BLaER1 treated with 17β-estradiol and CSF1 and Interleukin-3, amounts not matched to agents 10 nM and 100 nM (cell line): ENCODE data around the gene DOCK8.

Experiments
- H3K27ac ChIP-seq, 11 experiments: shearing (Covaris generic); formaldehyde crosslinking; 2 replicates each; pipeline ENCODE4 v1.8.1; 2022
- H3K27me3 ChIP-seq, 11 experiments: shearing (Covaris generic); formaldehyde crosslinking; 2 replicates each; pipeline ENCODE4 v1.8.1; 2022
- H3K36me3 ChIP-seq, 11 experiments: shearing (Covaris generic); formaldehyde crosslinking; 2 replicates each; pipeline ENCODE4 v1.8.1; 2022
- H3K4me1 ChIP-seq, 10 experiments: shearing (Covaris generic); formaldehyde crosslinking; 2 replicates each; pipeline ENCODE4 v1.8.1; 2022
- H3K4me2 ChIP-seq, 11 experiments: shearing (Covaris generic); formaldehyde crosslinking; 2 replicates each; pipeline ENCODE4 v1.8.1; 2022
- H3K4me3 ChIP-seq, 10 experiments: shearing (Covaris generic); formaldehyde crosslinking; 2 replicates each; pipeline ENCODE4 v1.8.1; 2022
- H3K9ac ChIP-seq, 11 experiments: shearing (Covaris generic); formaldehyde crosslinking; 2 replicates each; pipeline ENCODE4 v1.8.1; 2022
- H3K9me3 ChIP-seq, 11 experiments: shearing (Covaris generic); formaldehyde crosslinking; replicated peaks in 1 of 11; 2 replicates each; pipeline ENCODE4 v1.8.1; 2022
- H4K20me1 ChIP-seq, 11 experiments: shearing (Covaris generic); formaldehyde crosslinking; 2 replicates each; pipeline ENCODE4 v1.8.1; 2022
- Cebpa-rat ChIP-seq, 11 experiments: shearing (Covaris generic); IDR thresholded peaks; 2 replicates each; pipeline ENCODE4 v1.8.1; 2022

Gene DOCK8

DNA sequence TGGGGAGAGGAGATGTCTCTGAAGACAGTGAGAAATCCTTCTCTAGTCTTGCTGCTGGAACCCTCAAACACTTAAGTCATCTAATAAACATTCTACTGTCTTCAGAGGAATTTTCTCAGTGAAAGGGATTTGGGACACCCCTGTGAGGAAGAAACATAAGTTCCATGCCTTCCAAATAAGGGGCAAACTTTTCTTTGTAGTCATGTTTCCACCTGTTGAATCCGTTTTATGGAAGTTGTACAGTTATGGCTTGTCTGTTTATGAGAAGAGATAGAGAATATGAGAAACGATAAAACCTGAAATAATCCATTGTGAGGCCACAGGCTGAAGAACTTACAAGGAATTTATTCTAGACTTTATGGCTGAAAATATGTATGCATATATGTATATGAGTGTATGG, 49.6 kb downstream of the DOCK8 start:
- Histone ChIP-seq H3K36me3 (peaks cover 0 to 22% (median 0%) of the 10 kb centered on the region in 11 experiments; a peak in 5 of 22 replicates), H3K4me1 (peaks cover 0 to 20% (median 0%) of the 10 kb centered on the region in 10 experiments; a peak in 7 of 20 replicates), H3K4me2 (no peak overlapping the region), H4K20me1 (peaks cover 0 to 48% (median 0%) of the 10 kb centered on the region in 11 experiments; a peak in 3 of 22 replicates), H3K27me3 (no peaks in the 10 kb centered on the region), H3K9ac (no peak overlapping the region), H3K9me3 (peaks cover 0 to 15% (median 0%) of the 10 kb centered on the region in 11 experiments; a peak in 7 of 22 replicates), H3K27ac (no peak overlapping the region), H3K4me3 (no peak overlapping the region)
- TF ChIP-seq Cebpa-rat (IDR thresholded peaks at IDR 0.05) = no peak

DNA sequence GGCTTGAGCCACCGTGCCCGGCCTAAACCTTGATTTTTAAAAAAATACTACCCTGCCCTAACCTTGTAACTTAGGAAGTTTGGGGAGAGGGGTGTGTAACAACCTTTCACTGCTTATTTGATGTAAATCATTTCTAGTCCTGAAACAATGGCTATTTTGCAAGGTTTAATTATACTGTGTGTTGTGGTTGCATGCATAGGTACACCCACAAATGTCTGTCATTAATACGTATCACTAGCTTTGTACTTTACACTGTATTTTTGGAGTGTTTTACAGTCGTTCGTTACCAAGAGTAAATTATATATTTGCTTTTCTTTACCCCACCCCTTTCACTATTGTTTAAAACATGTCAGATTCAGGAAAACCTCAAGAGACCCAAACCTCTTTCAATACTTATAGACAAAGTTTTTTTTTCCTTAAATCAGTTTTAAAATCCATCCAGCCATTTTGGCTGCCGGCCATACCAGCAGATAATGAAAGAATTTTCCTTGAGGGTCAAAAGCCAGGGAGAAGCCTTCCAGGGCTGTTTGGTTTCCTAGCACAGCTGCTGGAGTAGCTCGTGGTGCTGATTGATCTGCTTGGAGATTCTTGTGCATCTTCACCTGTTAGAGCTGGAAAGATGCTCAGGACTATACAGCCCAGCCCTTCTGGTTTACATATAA, 50.7 kb downstream of the DOCK8 start:
- H3K4me2 ChIP-seq = no peak overlapping the region
- no peaks in the 10 kb centered on the region for H3K27me3 ChIP-seq
- peaks cover 0 to 48% (median 0%) of the 10 kb centered on the region in 11 experiments; a peak in 3 of 22 replicates for H4K20me1 ChIP-seq
- no peak overlapping the region for H3K27ac ChIP-seq
- no peak overlapping the region for H3K4me3 ChIP-seq
- peaks cover 0 to 26% (median 0%) of the 10 kb centered on the region in 11 experiments; a peak in 12 of 22 replicates for H3K9me3 ChIP-seq
- peaks cover 0 to 22% (median 5%) of the 10 kb centered on the region in 10 experiments; a peak in 9 of 20 replicates for H3K4me1 ChIP-seq
- no peak for TF ChIP-seq Cebpa-rat (IDR thresholded peaks at IDR 0.05)
- peaks cover 0 to 27% (median 0%) of the 10 kb centered on the region in 11 experiments; a peak in 5 of 22 replicates for H3K36me3 ChIP-seq
- no peak overlapping the region for H3K9ac ChIP-seq

DNA sequence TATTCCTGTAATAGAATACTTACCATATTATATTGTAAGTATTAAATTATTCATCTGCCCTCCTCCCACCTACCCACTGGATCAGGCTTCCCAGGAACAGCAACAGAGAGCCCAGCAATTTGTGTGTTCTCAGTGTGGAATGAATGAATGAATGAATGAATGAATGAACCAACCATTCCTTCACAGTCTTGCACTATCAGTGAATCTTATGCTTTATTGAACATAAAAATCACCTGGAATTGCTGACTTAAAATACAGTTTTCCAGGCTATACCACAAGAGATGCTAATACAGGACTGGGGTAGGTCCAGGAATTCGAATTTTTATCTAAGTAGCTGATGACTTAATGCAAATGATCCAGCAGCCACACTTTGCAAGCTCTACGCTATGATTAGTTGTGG, 51.6 kb downstream of the DOCK8 start:
- Histone ChIP-seq H3K4me3 (no peak overlapping the region), H4K20me1 (peaks cover 0 to 48% (median 0%) of the 10 kb centered on the region in 11 experiments; a peak in 3 of 22 replicates), H3K36me3 (peaks cover 0 to 30% (median 0%) of the 10 kb centered on the region in 11 experiments; a peak in 7 of 22 replicates), H3K4me2 (no peak overlapping the region), H3K4me1 (peaks cover 0 to 28% (median 12%) of the 10 kb centered on the region in 10 experiments; a peak in 14 of 20 replicates), H3K9ac (no peak overlapping the region), H3K27ac (no peak overlapping the region), H3K27me3 (no peaks in the 10 kb centered on the region), H3K9me3 (peaks cover 0 to 35% (median 4%) of the 10 kb centered on the region in 11 experiments; a peak in 12 of 22 replicates)
- no peak for TF ChIP-seq Cebpa-rat (IDR thresholded peaks at IDR 0.05)

DNA sequence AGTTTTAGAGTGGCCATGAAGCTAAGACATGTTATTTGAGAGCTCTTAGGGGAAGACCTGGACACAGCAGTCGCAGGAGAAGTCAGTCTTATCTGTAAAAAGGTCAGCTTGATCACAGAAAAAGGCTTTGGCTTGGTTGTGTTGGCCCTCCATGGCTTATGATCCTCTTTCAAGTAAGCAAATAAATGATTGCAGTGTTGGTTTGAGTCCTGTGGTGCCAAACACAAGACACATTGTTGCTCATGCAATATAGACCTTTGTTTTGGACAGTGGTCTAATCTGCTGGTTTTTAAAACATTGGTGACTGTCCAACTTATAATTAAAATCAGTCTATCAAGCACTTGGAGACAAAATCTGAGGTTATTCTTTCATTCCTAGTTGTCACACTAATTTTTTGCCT, 54.0 kb downstream of the DOCK8 start:
- peaks cover 0 to 34% (median 0%) of the 10 kb centered on the region in 11 experiments; a peak in 3 of 22 replicates for H4K20me1 ChIP-seq
- no peak overlapping the region for H3K4me3 ChIP-seq
- H3K27ac ChIP-seq = 0 out of 22 replicates have a peak overlapping the region, but pooled peaks of 1 of the 11 experiments have one; percentile 19
- H3K27me3 ChIP-seq = no peaks in the 10 kb centered on the region
- peaks cover 0 to 42% (median 0%) of the 10 kb centered on the region in 11 experiments; a peak in 8 of 22 replicates for H3K36me3 ChIP-seq
- no peak overlapping the region for H3K9ac ChIP-seq
- H3K9me3 ChIP-seq = peaks cover 0 to 43% (median 4%) of the 10 kb centered on the region in 11 experiments; a peak in 13 of 22 replicates
- peaks cover 15 to 51% (median 31%) of the 10 kb centered on the region in 10 experiments for H3K4me1 ChIP-seq
- peak overlapping the region in 2 of 11 experiments; percentile 3 to 6; a peak in 5 of 22 replicates for H3K4me2 ChIP-seq
- no peak for TF ChIP-seq Cebpa-rat (IDR thresholded peaks at IDR 0.05)

DNA sequence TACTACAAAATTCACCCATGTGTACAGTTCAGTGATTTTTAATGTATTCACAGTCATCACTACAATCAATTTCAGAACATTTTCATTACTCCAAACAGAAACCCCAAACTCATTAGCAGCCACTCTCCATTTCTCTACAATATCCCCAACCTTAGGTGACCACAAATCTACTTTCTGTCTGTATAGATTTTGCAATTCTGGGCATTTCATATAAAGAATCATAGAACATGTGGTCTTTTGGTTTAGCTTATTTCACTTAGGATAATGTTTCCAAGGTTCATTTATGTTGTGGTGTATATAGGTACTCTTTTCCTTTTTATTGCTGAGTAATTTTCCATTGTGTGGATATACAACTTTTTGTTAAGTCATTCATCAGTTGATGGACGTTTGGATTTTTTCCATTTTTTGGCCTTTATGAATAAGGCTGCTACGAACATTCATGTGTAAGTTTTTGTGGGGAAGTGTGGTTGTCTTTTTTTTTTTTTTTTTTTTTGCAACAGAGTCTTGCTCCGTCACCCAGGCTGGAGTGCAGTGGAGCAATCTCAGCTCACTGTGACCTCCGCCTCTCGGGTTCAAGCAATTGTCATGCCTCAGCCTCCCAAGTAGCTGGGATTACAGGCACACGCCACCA, 54.5 kb downstream of the DOCK8 start:
- H3K9ac ChIP-seq = no peak overlapping the region
- H3K4me2 ChIP-seq = peak overlapping the region in 3 of 11 experiments; percentile 18 to 82 (median 26); a peak in 3 of 22 replicates
- H3K36me3 ChIP-seq = peaks cover 0 to 48% (median 6%) of the 10 kb centered on the region in 11 experiments; a peak in 11 of 22 replicates
- H3K27me3 ChIP-seq = no peaks in the 10 kb centered on the region
- H3K27ac ChIP-seq = no peak overlapping the region
- H3K9me3 ChIP-seq = peaks cover 0 to 49% (median 9%) of the 10 kb centered on the region in 11 experiments; a peak in 15 of 22 replicates
- H3K4me3 ChIP-seq = no peak overlapping the region
- H4K20me1 ChIP-seq = peaks cover 0 to 28% (median 0%) of the 10 kb centered on the region in 11 experiments; a peak in 3 of 22 replicates
- no peak for TF ChIP-seq Cebpa-rat (IDR thresholded peaks at IDR 0.05)
- peaks cover 19 to 56% (median 36%) of the 10 kb centered on the region in 10 experiments for H3K4me1 ChIP-seq

DNA sequence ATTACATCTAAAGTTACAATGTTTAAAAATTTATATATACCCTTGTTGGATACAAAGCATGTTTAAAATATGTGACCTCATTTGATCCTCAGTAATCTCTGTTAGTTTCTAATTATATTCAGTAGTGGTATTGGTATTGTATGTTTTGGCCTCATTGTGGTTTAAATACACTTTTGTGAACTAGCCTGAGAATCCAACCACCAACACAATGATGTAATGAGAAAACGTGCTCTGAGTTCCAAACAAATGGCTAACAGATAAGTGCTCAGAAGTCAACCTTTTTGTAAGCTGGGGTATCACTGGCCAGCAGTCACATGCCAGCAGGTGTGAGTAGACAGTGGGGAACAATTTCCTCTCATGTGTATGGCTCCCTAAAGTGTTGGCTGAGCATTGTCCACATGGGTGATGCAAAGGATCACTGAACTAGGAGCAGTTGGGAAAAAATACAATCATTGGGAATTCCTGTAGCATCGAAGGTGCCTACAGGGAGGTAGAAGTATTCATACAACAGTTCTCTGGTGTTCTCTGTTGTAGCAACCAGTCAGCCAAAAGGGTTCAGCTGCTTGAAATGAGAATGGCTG, 56.1 kb downstream of the DOCK8 start:
- Histone ChIP-seq H3K27ac (peak overlapping the region in 7 of 11 experiments; percentile 7 to 88 (median 84); a peak in 6 of 22 replicates), H4K20me1 (peaks cover 0 to 13% (median 0%) of the 10 kb centered on the region in 11 experiments; a peak in 2 of 22 replicates), H3K4me2 (peak overlapping the region in 3 of 11 experiments; percentile 71 to 82 (median 76); a peak in 4 of 22 replicates), H3K27me3 (no peaks in the 10 kb centered on the region), H3K36me3 (peaks cover 0 to 64% (median 21%) of the 10 kb centered on the region in 11 experiments; a peak in 13 of 22 replicates), H3K4me1 (peaks cover 19 to 64% (median 44%) of the 10 kb centered on the region in 10 experiments), H3K9me3 (peaks cover 12 to 64% (median 24%) of the 10 kb centered on the region in 11 experiments), H3K4me3 (no peak overlapping the region; a peak in 1 of 20 replicates), H3K9ac (no peak overlapping the region)
- TF ChIP-seq Cebpa-rat (IDR thresholded peaks at IDR 0.05) = no peak

DNA sequence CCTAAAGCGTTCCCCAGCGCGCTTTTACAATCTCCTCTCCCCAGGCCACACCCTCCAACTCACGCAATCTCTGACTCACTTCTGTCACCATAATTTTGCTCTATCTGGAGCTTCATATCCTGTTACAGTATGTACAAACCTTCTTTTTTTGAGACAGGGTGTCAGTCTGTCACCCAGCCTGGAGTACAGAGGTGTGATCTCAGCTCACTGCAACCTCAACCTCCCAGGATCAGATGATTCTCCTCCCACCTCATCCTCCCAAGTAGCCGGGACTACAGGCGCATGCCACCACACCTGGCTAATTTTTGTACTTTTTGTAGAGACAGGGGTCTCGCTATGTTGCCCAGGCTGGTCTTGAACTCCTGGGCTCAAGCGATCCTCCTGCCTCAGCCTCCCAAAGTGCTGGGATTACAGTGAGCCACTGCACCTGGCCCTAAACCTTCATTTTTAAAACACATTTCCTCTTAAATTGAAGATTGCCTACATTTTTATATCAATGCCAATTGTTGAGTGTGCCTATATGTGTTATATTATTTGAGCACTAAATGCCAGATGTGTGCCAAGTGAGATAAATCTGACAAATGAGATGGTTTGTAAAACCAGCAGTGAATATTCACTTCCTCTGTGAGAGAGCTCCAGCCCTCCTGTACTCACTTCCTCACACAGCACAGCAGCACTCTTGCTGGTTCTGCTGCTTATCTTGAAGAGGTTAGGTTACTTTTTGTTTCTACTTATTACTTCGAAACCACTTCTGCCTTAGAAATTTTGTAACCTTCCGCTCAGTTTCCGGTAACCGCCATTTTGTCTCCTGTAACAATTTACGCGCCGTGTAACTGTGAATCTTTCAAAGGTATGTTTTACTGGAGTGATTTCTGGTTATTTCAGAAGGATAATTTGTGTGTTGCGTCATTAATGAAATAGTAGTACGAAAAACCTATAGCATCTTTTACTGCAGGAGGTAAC, 57.9 kb downstream of the DOCK8 start:
- Histone ChIP-seq H3K27ac (peak overlapping the region; percentile 38 to 88 (median 83); a peak in 21 of 22 replicates), H3K9me3 (peaks cover 25 to 81% (median 39%) of the 10 kb centered on the region in 11 experiments), H3K9ac (peak overlapping the region; percentile 54 to 74 (median 61); a peak in 21 of 22 replicates), H3K36me3 (peaks cover 0 to 75% (median 37%) of the 10 kb centered on the region in 11 experiments; a peak in 14 of 22 replicates), H3K4me1 (peaks cover 31 to 81% (median 57%) of the 10 kb centered on the region in 10 experiments), H3K27me3 (no peaks in the 10 kb centered on the region), H3K4me3 (peak overlapping the region; percentile 30 to 60 (median 46); a peak in 18 of 20 replicates), H3K4me2 (peak overlapping the region; percentile 55 to 83 (median 70)), H4K20me1 (peaks cover 0 to 4% (median 0%) of the 10 kb centered on the region in 11 experiments; a peak in 1 of 22 replicates)
- TF ChIP-seq Cebpa-rat (IDR thresholded peaks at IDR 0.05) = peak in 6 of 11 experiments; percentile 28 to 64 (median 42); a peak in 4 of 22 replicates
